Measurements from ENCODE around the gene DENND4C.
"Not testable (repeated sequence)": the region's sequence is repeated elsewhere in the genome, so short reads cannot be mapped to it uniquely, and the experiment has no call there.

Gene DENND4C

DNA sequence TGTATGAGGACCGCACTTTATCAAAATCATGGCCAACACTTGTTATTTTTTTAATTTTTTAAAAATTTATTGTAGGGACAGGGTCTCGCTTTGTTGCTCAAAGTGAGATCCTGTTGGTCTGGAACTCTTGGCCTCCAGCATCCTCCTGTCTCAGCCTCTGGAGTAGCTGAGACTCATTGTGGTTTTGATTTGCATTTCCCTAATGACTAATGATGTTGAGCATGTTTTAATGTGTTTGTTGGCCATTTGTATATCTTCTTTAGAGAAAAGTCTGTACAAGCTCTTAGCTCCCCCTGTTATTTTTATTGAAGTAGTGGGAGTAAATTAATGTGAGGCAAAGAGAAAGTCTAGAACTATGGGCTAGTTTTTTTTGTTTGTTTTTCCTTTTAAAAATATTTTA, 151.2 kb downstream of the DENND4C start:
- DNase-seq (ENCODE audit: insufficient read length, low spot score), result no peak
- no peak for TF ChIP-seq POU2F2 (IDR thresholded peaks at IDR 0.05; ENCODE audit: low read depth, low read length)
- TF ChIP-seq POLR2AphosphoS5 (IDR thresholded peaks at IDR 0.05; ENCODE audit: low read depth, low read length), result no peak
- TF ChIP-seq SPI1 (IDR thresholded peaks at IDR 0.05; ENCODE audit: low read depth, low read length), result no peak
- no peak for TF ChIP-seq PAX5 (IDR thresholded peaks at IDR 0.05; ENCODE audit: insufficient read depth, low read length, severe bottlenecking)
- no peak for TF ChIP-seq TAF1 (IDR thresholded peaks at IDR 0.05; ENCODE audit: low read depth, low read length)
- no peak for TF ChIP-seq POLR2A (IDR thresholded peaks at IDR 0.05; ENCODE audit: low read depth, low read length)
- no peak for FAIRE-seq

GRCh38 chr9:19385212-19385611, 154.7 kb downstream of the DENND4C start:
- DNase-seq (ENCODE audit: insufficient read length, low spot score); FAIRE-seq: not testable (repeated sequence)

- FAIRE-seq, result no peak
- DNase-seq (ENCODE audit: insufficient read length, low spot score), result no peak
- TF ChIP-seq SPI1 (IDR thresholded peaks at IDR 0.05; ENCODE audit: low read depth, low read length) (no peak), POU2F2 (IDR thresholded peaks at IDR 0.05; ENCODE audit: low read depth, low read length) (no peak), TAF1 (IDR thresholded peaks at IDR 0.05; ENCODE audit: low read depth, low read length) (no peak), POLR2AphosphoS5 (IDR thresholded peaks at IDR 0.05; ENCODE audit: low read depth, low read length) (no peak), PAX5 (IDR thresholded peaks at IDR 0.05; ENCODE audit: insufficient read depth, low read length, severe bottlenecking) (no peak), POLR2A (IDR thresholded peaks at IDR 0.05; ENCODE audit: low read depth, low read length) (no peak)
Observed at GRCh38 chr9:19385786-19386501, 155.5 kb downstream of the DENND4C start.

- no peak for TF ChIP-seq TAF1 (IDR thresholded peaks at IDR 0.05; ENCODE audit: low read depth, low read length)
- FAIRE-seq, result no peak
Observed at GRCh38 chr9:19386502-19387044, 156.1 kb downstream of the DENND4C start.

DNA sequence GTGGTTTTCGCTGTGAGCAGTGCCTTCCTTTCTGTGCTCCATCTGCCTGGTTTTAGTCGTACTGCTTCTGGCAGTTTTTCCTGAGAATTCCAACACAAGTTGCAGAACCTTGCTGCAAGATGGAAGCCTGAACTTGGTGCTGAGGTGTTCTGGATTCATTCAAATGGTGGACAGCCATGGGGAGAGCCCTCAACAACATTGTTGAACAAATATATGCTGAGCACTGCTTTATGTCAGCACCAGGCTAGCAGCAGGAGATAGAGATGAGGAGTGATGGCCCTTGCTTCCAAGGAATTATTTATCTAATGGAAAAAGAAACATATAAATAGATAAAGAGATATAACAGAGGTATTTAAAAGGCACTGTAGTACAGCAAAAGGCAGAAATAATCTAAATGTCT, 156.8 kb downstream of the DENND4C start:
- DNase-seq (ENCODE audit: insufficient read length, low spot score) (no peak), FAIRE-seq (no peak)
- TF ChIP-seq POLR2A (IDR thresholded peaks at IDR 0.05; ENCODE audit: low read depth, low read length), result no peak
- TF ChIP-seq TAF1 (IDR thresholded peaks at IDR 0.05; ENCODE audit: low read depth, low read length), result no peak
- TF ChIP-seq POU2F2 (IDR thresholded peaks at IDR 0.05; ENCODE audit: low read depth, low read length), result no peak
- TF ChIP-seq SPI1 (IDR thresholded peaks at IDR 0.05; ENCODE audit: low read depth, low read length), result no peak
- no peak for TF ChIP-seq PAX5 (IDR thresholded peaks at IDR 0.05; ENCODE audit: insufficient read depth, low read length, severe bottlenecking)
- TF ChIP-seq POLR2AphosphoS5 (IDR thresholded peaks at IDR 0.05; ENCODE audit: low read depth, low read length), result no peak

More at GRCh38 chr9:19386502-19387044, 156.1 kb downstream of the DENND4C start:
- DNase-seq (ENCODE audit: insufficient read length, low spot score), result no peak

GRCh38 chr9:19389539-19389938, 159.0 kb downstream of the DENND4C start:
- not testable (repeated sequence) for DNase-seq (ENCODE audit: insufficient read length, low spot score); FAIRE-seq

GRCh38 chr9:19397845-19398244, 167.4 kb downstream of the DENND4C start:
- DNase-seq (ENCODE audit: insufficient read length, low spot score), result no peak
- no peak for FAIRE-seq
- TF ChIP-seq PAX5 (IDR thresholded peaks at IDR 0.05; ENCODE audit: insufficient read depth, low read length, severe bottlenecking) (no peak), POLR2AphosphoS5 (IDR thresholded peaks at IDR 0.05; ENCODE audit: low read depth, low read length) (no peak), POLR2A (IDR thresholded peaks at IDR 0.05; ENCODE audit: low read depth, low read length) (no peak), SPI1 (IDR thresholded peaks at IDR 0.05; ENCODE audit: low read depth, low read length) (no peak), POU2F2 (IDR thresholded peaks at IDR 0.05; ENCODE audit: low read depth, low read length) (no peak), TAF1 (IDR thresholded peaks at IDR 0.05; ENCODE audit: low read depth, low read length) (no peak)

- not testable (repeated sequence) for FAIRE-seq; DNase-seq (ENCODE audit: insufficient read length, low spot score)
Observed at GRCh38 chr9:19403231-19403630, 172.7 kb downstream of the DENND4C start.

DNA sequence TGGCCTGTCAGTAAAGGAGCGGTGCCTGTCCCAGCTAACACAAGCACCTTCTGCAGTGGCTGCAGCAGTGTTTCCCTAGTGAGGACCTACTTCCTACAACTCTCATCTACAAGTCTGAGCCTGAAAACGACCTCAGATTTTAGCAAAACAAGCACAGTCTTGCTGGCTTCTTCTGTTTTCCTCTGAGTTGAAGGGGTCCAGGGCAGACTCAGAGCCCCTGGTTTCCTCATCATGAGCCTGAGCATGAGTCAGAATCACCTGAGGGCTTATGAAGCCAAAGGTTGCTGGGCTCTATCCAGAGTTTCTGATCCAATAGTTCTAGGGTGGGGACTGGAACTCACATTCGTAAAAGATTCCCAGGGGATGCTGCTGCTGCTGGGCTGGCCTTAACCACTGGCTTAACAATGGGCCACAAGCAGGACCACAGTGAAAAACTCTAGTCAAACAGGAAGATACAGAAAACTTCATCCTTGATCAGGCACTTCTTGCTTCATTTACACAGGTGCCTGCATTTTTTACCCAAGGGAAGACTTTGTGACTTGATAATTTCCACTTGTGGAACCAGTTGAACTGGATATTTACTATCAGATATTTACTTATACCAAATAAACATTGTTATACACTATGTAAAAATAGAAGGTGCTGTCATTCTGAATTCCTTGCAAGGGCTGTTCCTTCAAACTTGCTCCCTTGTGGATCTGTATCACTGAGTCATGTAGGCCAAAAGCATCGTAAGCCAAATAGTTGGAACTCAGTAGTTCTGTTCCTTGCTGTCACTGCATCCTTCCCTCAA, 174.0 kb downstream of the DENND4C start:
- FAIRE-seq (no peak), DNase-seq (ENCODE audit: insufficient read length, low spot score) (no peak)
- no peak for TF ChIP-seq SPI1 (IDR thresholded peaks at IDR 0.05; ENCODE audit: low read depth, low read length)
- TF ChIP-seq TAF1 (IDR thresholded peaks at IDR 0.05; ENCODE audit: low read depth, low read length), result no peak
- no peak for TF ChIP-seq POLR2AphosphoS5 (IDR thresholded peaks at IDR 0.05; ENCODE audit: low read depth, low read length)
- TF ChIP-seq POLR2A (IDR thresholded peaks at IDR 0.05; ENCODE audit: low read depth, low read length), result no peak
- no peak for TF ChIP-seq POU2F2 (IDR thresholded peaks at IDR 0.05; ENCODE audit: low read depth, low read length)
- no peak for TF ChIP-seq PAX5 (IDR thresholded peaks at IDR 0.05; ENCODE audit: insufficient read depth, low read length, severe bottlenecking)

GRCh38 chr9:19405771-19406170, 175.3 kb downstream of the DENND4C start:
- no peak for TF ChIP-seq POLR2AphosphoS5 (IDR thresholded peaks at IDR 0.05; ENCODE audit: low read depth, low read length)
- TF ChIP-seq POLR2A (IDR thresholded peaks at IDR 0.05; ENCODE audit: low read depth, low read length), result no peak
- no peak for TF ChIP-seq SPI1 (IDR thresholded peaks at IDR 0.05; ENCODE audit: low read depth, low read length)
- TF ChIP-seq TAF1 (IDR thresholded peaks at IDR 0.05; ENCODE audit: low read depth, low read length), result no peak
- TF ChIP-seq PAX5 (IDR thresholded peaks at IDR 0.05; ENCODE audit: insufficient read depth, low read length, severe bottlenecking), result no peak
- TF ChIP-seq POU2F2 (IDR thresholded peaks at IDR 0.05; ENCODE audit: low read depth, low read length), result no peak
- no peak for FAIRE-seq
- DNase-seq (ENCODE audit: insufficient read length, low spot score), result no peak
